ENCODE data around the gene DCTN2.
"Not testable (repeated sequence)": the region's sequence is repeated elsewhere in the genome, so short reads cannot be mapped to it uniquely, and the experiment has no call there.

DCTN2 gene

GRCh38 chr12:57546438-57547287, at the start of gene DCTN2:
Gene DCTN2 (minus strand): TSS chr12:57547192. CDS start chr12:57547063, 129 bp downstream.
- DNase-seq = peak; percentile 96

- DNase-seq = no peak
These were observed 46.2 kb upstream of the DCTN2 start for GRCh38 chr12:57593187-57593586.

- no peak for DNase-seq
These were observed 45.7 kb upstream of the DCTN2 start for GRCh38 chr12:57592551-57593165.

GRCh38 chr12:57591782-57592325, 44.9 kb upstream of the DCTN2 start:
- no peak for DNase-seq

GRCh38 chr12:57590864-57591781, 44.1 kb upstream of the DCTN2 start, which contains the start of gene PIP4K2C:
Gene PIP4K2C (plus strand): TSS chr12:57591192. CDS start chr12:57591290, 98 bp downstream.
- peak; percentile 91 for DNase-seq

GRCh38 chr12:57590479-57590863, 43.5 kb upstream of the DCTN2 start:
- DNase-seq = no peak

GRCh38 chr12:57588951-57589610, 42.1 kb upstream of the DCTN2 start:
- not testable (repeated sequence) for DNase-seq

- DNase-seq = no peak
These were observed 39.9 kb upstream of the DCTN2 start for GRCh38 chr12:57586832-57587429.

GRCh38 chr12:57586128-57586527, 39.1 kb upstream of the DCTN2 start:
- no peak for DNase-seq

- no peak for DNase-seq
These were observed 38.2 kb upstream of the DCTN2 start for GRCh38 chr12:57585156-57585555.

GRCh38 chr12:57584690-57585089, 37.7 kb upstream of the DCTN2 start:
- no peak for DNase-seq

- DNase-seq = no peak
These were observed 37.1 kb upstream of the DCTN2 start for GRCh38 chr12:57584050-57584449.

- peak; percentile 74 for DNase-seq
These were observed 36.2 kb upstream of the DCTN2 start for GRCh38 chr12:57583008-57583831.

- DNase-seq = no peak
These were observed 35.4 kb upstream of the DCTN2 start for GRCh38 chr12:57582440-57582839.

GRCh38 chr12:57581802-57582201, 34.8 kb upstream of the DCTN2 start:
- no peak for DNase-seq

- no peak for DNase-seq
These were observed 33.4 kb upstream of the DCTN2 start for GRCh38 chr12:57580466-57580795.

GRCh38 chr12:57579677-57580465, 32.9 kb upstream of the DCTN2 start:
- no peak for DNase-seq

- DNase-seq = no peak
These were observed 32.0 kb upstream of the DCTN2 start for GRCh38 chr12:57579011-57579410.

- no peak for DNase-seq
These were observed 31.2 kb upstream of the DCTN2 start for GRCh38 chr12:57577981-57578758.
